ENCODE data around the gene H2AZ1.

Gene H2AZ1

DNA sequence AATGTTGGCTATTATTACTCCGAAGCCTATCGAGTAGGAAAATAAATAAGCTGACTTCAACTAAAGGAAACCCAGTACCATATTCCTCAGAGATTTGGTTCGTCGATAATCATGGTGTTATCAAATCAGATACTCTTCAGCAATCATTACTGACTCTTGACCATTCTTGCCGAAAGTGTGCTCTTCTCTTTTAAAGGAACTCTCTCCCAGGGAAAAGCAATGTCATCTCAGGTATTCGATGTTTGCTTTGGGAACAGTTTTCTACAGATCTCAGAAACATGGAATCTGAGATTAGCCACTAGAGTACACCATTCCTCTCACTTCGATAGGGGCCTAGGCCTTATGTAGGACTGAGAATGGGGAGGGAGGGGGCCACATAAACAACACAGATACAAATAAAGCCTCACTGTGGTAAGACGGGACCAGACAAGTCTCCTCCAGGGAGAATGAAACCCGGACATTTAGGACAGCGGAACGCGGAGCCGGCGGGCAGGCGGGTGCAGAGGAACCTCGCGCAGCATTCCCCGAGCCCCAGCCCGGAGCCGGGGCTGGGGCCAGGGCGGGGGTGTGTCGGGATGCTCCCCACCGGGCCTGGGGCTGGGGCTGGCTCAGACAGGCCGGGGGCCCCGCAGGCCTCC is 4.2 kb downstream of the H2AZ1 start:
- WGBS (ENCODE audit: insufficient coverage, insufficient read length), result no CpG with 5 or more reads among the region's 25 CpGs
- Histone ChIP-seq H3K27ac (ENCODE audit: low read length) (no peak overlapping the region), H3K36me3 (ENCODE audit: control insufficient read depth, insufficient read depth, low read length) (peaks cover 5% of the 10 kb centered on the region; the same call in 1 of the 2 replicates), H3K4me1 (ENCODE audit: control insufficient read depth, insufficient read depth, low read length) (no peaks in the 10 kb centered on the region), H3K27me3 (ENCODE audit: control insufficient read depth, insufficient read depth, low read length) (no peaks in the 10 kb centered on the region), H3K4me3 (ENCODE audit: low read length) (peak overlapping the region; percentile 69), H3K9me3 (ENCODE audit: control insufficient read depth, insufficient read depth, low read length) (no peaks in the 10 kb centered on the region)
- no peak for DNase-seq (ENCODE audit: low read depth, low spot score)

DNA sequence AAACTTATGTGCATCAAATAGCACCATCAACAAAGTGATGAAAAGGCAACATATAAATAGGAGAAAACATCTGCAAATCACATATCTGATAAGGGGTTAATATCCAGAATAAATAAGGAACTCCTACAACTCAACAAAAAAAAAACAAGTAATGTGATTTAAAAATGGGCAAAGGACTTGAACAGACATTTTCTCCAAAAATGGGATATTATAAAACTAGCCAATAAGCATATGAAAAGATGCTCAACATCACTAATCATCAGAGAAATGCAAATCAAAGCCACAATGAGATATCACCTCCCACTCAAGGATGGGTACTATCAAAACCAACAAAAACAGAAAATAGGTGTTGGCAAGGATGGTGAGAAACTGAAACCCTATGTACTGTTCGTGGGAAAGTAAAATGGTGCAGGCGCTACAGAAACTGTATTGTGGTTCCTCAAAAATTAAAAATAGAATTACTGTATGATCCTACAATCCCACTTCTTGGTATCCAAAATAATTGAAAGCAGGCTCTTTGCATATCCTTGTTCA is 6.1 kb downstream of the H2AZ1 start:
- H3K4me1 ChIP-seq (ENCODE audit: control insufficient read depth, insufficient read depth, low read length), result no peaks in the 10 kb centered on the region
- no peak overlapping the region for H3K27ac ChIP-seq (ENCODE audit: low read length)
- H3K27me3 ChIP-seq (ENCODE audit: control insufficient read depth, insufficient read depth, low read length), result no peaks in the 10 kb centered on the region
- no peaks in the 10 kb centered on the region for H3K9me3 ChIP-seq (ENCODE audit: control insufficient read depth, insufficient read depth, low read length)
- DNase-seq (ENCODE audit: low read depth, low spot score), result no peak
- H3K4me3 ChIP-seq (ENCODE audit: low read length), result no peak overlapping the region
- peaks cover 5% of the 10 kb centered on the region; the same call in 1 of the 2 replicates for H3K36me3 ChIP-seq (ENCODE audit: control insufficient read depth, insufficient read depth, low read length)
- WGBS (ENCODE audit: insufficient coverage, insufficient read length), result no CpG with 5 or more reads among the region's 2 CpGs

DNA sequence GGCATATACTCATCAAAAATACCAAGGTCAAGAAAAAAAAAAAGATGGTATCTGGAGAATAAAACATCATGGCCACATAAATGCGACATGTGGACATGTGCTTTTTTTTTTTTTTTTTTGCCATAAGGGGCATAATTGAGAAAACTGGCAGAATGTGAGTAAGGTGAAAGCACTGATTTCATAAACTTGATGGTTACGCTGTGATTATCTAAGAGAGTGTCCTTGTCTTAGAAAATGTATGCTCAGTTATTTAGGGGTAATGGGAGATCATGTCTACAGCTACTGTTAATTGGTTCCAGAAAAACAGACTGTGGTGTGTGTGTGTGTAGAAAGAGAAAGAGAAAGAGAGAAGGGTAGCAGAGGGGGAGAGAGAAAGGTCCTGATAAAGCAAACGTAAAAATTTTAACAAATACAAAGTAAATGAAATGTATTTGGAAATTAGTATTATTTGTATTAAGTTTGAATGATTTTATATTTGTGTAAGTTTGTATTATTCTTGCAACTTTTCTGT is 11.8 kb downstream of the H2AZ1 start:
- WGBS (ENCODE audit: insufficient coverage, insufficient read length), result 100% methylated on average over 1 of the region's 3 CpGs

DNA sequence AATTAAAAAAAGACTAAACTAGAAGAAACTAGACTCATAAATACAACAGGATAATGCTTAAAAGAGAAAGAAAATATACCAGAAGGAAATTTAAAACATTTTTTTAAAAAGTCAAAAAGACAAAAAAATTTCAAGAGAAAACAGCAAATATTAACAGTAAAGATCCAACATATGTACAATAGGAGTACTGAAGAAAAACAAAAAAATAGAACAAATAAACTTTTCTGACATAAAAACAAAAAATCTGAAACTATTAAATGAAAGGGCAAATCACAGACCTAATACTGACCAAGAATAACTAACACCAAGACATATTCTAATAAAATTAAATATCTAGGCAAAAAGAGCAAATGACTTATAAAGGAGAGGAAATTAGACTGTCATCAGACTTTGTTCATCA is 15.2 kb downstream of the H2AZ1 start:
- H3K36me3 ChIP-seq (ENCODE audit: control insufficient read depth, insufficient read depth, low read length), result no peaks in the 10 kb centered on the region
- no peak overlapping the region for H3K27ac ChIP-seq (ENCODE audit: low read length)

More for the DNA sequence above, 11.8 kb downstream of the H2AZ1 start:
- H3K36me3 ChIP-seq (ENCODE audit: control insufficient read depth, insufficient read depth, low read length), result no peaks in the 10 kb centered on the region
- no peaks in the 10 kb centered on the region for H3K9me3 ChIP-seq (ENCODE audit: control insufficient read depth, insufficient read depth, low read length)
- H3K27me3 ChIP-seq (ENCODE audit: control insufficient read depth, insufficient read depth, low read length), result no peaks in the 10 kb centered on the region
- H3K4me1 ChIP-seq (ENCODE audit: control insufficient read depth, insufficient read depth, low read length), result no peaks in the 10 kb centered on the region
- no peak overlapping the region for H3K4me3 ChIP-seq (ENCODE audit: low read length)
- no peak for DNase-seq (ENCODE audit: low read depth, low spot score)
- no peak overlapping the region for H3K27ac ChIP-seq (ENCODE audit: low read length)

DNA sequence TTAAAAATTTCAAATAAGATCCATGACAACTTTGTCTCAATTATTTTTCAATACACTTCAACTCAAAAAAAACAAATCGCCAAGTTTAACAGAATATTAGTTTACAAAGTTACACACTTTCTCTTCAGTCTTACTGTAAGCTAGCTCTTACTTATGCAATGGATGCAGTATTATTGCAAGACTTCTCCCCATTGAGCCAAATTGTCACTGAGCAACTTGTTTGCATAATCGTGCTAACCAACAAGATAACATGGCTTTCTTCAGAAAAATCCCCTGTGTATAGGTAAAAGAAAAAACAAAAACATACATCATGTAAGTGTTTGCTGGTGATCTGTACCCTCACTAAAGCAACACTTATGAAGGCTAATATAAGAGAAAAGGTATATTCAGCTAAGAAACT is 22.5 kb downstream of the H2AZ1 start:
- Histone ChIP-seq H3K9me3 (ENCODE audit: control insufficient read depth, insufficient read depth, low read length) (no peaks in the 10 kb centered on the region), H3K4me3 (ENCODE audit: low read length) (no peak overlapping the region), H3K27ac (ENCODE audit: low read length) (no peak overlapping the region), H3K4me1 (ENCODE audit: control insufficient read depth, insufficient read depth, low read length) (no peaks in the 10 kb centered on the region), H3K36me3 (ENCODE audit: control insufficient read depth, insufficient read depth, low read length) (no peaks in the 10 kb centered on the region; the same call in 1 of the 2 replicates), H3K27me3 (ENCODE audit: control insufficient read depth, insufficient read depth, low read length) (no peaks in the 10 kb centered on the region)
- WGBS (ENCODE audit: insufficient coverage, insufficient read length), result 100% methylated on average over 1 of the region's 2 CpGs
- DNase-seq (ENCODE audit: low read depth, low spot score), result no peak

More for the DNA sequence above, 15.2 kb downstream of the H2AZ1 start:
- H3K9me3 ChIP-seq (ENCODE audit: control insufficient read depth, insufficient read depth, low read length), result no peaks in the 10 kb centered on the region
- no peak overlapping the region for H3K4me3 ChIP-seq (ENCODE audit: low read length)
- H3K4me1 ChIP-seq (ENCODE audit: control insufficient read depth, insufficient read depth, low read length), result no peaks in the 10 kb centered on the region
- DNase-seq (ENCODE audit: low read depth, low spot score), result no peak
- H3K27me3 ChIP-seq (ENCODE audit: control insufficient read depth, insufficient read depth, low read length), result no peaks in the 10 kb centered on the region

DNA sequence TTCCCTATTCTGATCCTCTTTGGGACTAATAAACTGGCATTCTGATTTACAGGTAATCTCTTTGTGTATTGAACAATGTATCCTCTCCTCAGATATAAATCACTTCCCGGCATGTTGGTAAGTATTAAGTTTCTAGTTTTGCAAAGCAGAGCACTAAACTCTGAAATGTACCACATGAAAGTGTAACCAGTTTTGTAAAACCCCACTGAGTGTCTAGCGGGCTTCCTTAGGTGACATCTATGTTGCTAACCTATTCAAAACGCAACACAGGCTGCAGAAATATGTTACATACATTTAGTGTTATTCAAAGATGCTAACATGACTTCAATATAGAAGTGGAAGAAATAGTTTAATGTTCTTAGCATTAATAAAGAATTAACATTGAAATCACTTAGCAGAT is 28.9 kb downstream of the H2AZ1 start:
- no peaks in the 10 kb centered on the region; the same call in 1 of the 2 replicates for H3K36me3 ChIP-seq (ENCODE audit: control insufficient read depth, insufficient read depth, low read length)
- H3K4me3 ChIP-seq (ENCODE audit: low read length), result no peak overlapping the region
- no peaks in the 10 kb centered on the region for H3K9me3 ChIP-seq (ENCODE audit: control insufficient read depth, insufficient read depth, low read length)
- H3K4me1 ChIP-seq (ENCODE audit: control insufficient read depth, insufficient read depth, low read length), result no peaks in the 10 kb centered on the region
- DNase-seq (ENCODE audit: low read depth, low spot score), result no peak
- H3K27ac ChIP-seq (ENCODE audit: low read length), result no peak overlapping the region
- WGBS (ENCODE audit: insufficient coverage, insufficient read length), result no CpG with 5 or more reads among the region's 3 CpGs
- no peaks in the 10 kb centered on the region for H3K27me3 ChIP-seq (ENCODE audit: control insufficient read depth, insufficient read depth, low read length)

DNA sequence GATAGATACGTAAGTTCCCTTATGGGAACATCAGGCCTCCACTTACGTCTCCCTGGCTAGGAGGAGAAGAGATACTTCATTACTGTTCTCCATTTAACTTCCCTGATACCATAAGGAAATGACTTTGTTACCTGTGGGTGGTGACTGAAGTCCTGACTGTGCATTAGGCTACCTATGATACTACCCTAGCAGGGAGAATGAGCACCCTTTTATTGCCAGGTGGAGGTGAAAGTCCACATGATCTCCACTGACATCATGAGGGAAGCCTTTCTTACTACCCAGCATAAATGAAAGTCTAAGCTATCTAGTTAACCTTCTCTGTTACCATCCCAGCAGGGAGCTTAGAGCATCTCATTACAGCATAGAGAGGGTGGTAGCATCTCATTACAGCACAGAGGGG is 31.4 kb downstream of the H2AZ1 start:
- DNase-seq (ENCODE audit: low read depth, low spot score), result no peak
- Histone ChIP-seq H3K9me3 (ENCODE audit: control insufficient read depth, insufficient read depth, low read length) (no peaks in the 10 kb centered on the region), H3K4me1 (ENCODE audit: control insufficient read depth, insufficient read depth, low read length) (no peaks in the 10 kb centered on the region), H3K27ac (ENCODE audit: low read length) (no peak overlapping the region), H3K36me3 (ENCODE audit: control insufficient read depth, insufficient read depth, low read length) (no peaks in the 10 kb centered on the region; the same call in 1 of the 2 replicates), H3K27me3 (ENCODE audit: control insufficient read depth, insufficient read depth, low read length) (no peaks in the 10 kb centered on the region), H3K4me3 (ENCODE audit: low read length) (no peak overlapping the region)
- WGBS (ENCODE audit: insufficient coverage, insufficient read length), result no CpG with 5 or more reads among the region's 2 CpGs

DNA sequence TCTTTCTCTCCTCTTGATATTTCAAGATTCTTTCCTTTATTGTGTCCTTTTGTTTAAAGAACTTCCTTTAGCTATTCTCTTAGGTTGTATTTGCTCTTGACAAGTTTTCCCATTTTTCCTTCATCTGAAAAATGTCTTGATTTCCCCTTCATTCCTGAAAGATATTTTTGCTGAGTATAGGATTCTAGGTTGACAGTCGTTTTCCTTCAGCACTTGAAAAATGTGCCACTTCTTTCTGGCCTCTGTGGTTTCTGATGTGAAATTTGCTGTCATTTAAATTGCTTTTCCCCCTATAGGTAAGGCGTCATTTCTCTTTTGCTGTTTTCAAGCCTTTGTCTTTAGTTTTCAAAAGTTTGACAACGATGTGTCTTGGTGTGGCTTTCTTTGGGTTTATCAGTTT is 32.5 kb downstream of the H2AZ1 start:
- H3K4me1 ChIP-seq (ENCODE audit: control insufficient read depth, insufficient read depth, low read length), result no peaks in the 10 kb centered on the region
- WGBS (ENCODE audit: insufficient coverage, insufficient read length), result no CpG with 5 or more reads among the region's 3 CpGs
- H3K36me3 ChIP-seq (ENCODE audit: control insufficient read depth, insufficient read depth, low read length), result no peaks in the 10 kb centered on the region; the same call in 1 of the 2 replicates
- no peak overlapping the region for H3K4me3 ChIP-seq (ENCODE audit: low read length)
- DNase-seq (ENCODE audit: low read depth, low spot score), result no peak
- no peaks in the 10 kb centered on the region for H3K9me3 ChIP-seq (ENCODE audit: control insufficient read depth, insufficient read depth, low read length)
- H3K27me3 ChIP-seq (ENCODE audit: control insufficient read depth, insufficient read depth, low read length), result no peaks in the 10 kb centered on the region
- H3K27ac ChIP-seq (ENCODE audit: low read length), result no peak overlapping the region

DNA sequence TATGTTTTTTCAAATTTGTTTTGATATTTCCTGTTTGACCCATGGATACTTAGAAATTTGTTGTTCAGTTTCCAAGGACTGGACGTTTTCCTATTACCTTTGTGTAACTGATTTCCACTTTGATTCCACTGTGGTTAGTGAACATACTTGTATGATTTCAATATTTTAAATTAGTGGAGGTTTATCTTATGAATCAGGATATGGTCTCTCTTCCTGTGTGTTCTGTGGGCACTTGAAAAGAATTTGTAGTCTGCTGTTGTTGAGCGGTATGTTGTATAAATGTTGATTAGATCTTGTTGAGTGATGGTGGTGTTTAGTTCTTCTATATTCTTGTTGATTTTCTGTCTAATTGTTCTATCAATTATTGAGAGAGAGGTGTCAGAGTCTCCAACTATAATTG is 34.6 kb downstream of the H2AZ1 start:
- Histone ChIP-seq H3K27ac (ENCODE audit: low read length) (no peak overlapping the region), H3K27me3 (ENCODE audit: control insufficient read depth, insufficient read depth, low read length) (no peaks in the 10 kb centered on the region), H3K4me3 (ENCODE audit: low read length) (no peak overlapping the region), H3K9me3 (ENCODE audit: control insufficient read depth, insufficient read depth, low read length) (no peaks in the 10 kb centered on the region), H3K4me1 (ENCODE audit: control insufficient read depth, insufficient read depth, low read length) (no peaks in the 10 kb centered on the region), H3K36me3 (ENCODE audit: control insufficient read depth, insufficient read depth, low read length) (no peaks in the 10 kb centered on the region)
- no peak for DNase-seq (ENCODE audit: low read depth, low spot score)
- WGBS (ENCODE audit: insufficient coverage, insufficient read length), result 100% methylated on average over 1 of the region's 2 CpGs
